PC-3 (cell line): ENCODE measurements around the gene TBC1D21. TPM values are rescaled to one million over a fixed set of nuclear protein-coding genes. Genes with fewer than 3 reads are reported as not detected.

ENCODE experiments used
- ATAC-seq: fragments of 200-7000 bp; cut with Tn5 transposase; 2 replicates; pipeline ENCODE4 v1.9.1; 2020; ENCODE audit warnings: mild to moderate bottlenecking, moderate library complexity
- BruUV-seq: library from RNA; stranded (reverse); fragments of 400-500 nt; replicated peaks from 2 replicates; lab custom pipeline; 2021; lab: Mats Ljungman, UMichigan
- CTCF ChIA-PET: fragments of 300-600 bp; sonication (Branson Sonifier 250); formaldehyde crosslinking; loops from one replicate; lab custom pipeline; 2022; ENCODE audit warnings: antibody characterized with exemption; lab: Charles Lee
- POLR2A ChIA-PET: fragments of 300-600 bp; sonication (Branson Sonifier 250); formaldehyde crosslinking; loops from one replicate; lab custom pipeline; 2022; ENCODE audit warnings: antibody characterized with exemption; ENCODE audit not compliant: unreplicated experiment; lab: Charles Lee
- DNase-seq: peaks from one replicate; pipeline ENCODE4 v3.0.0-alpha.2; 2015
- H2AFZ ChIP-seq: fragments of 300-600 bp; sonication (generic); 2 replicates; pipeline ENCODE4 v1.6.0; 2016; ENCODE audit warnings: antibody characterized with exemption, low read length
- H3F3A ChIP-seq: fragments of 300-600 bp; sonication (generic); one replicate; pipeline ENCODE4 v1.6.0; 2017; ENCODE audit warnings: antibody characterized with exemption, low read length, control low read depth, mild to moderate bottlenecking; ENCODE audit not compliant: unreplicated experiment
- H3K27ac ChIP-seq: fragments of 300-600 bp; sonication (generic); 2 replicates; pipeline ENCODE4 v1.5.1; 2016; ENCODE audit warnings: mild to moderate bottlenecking, low read length
- H3K27me3 ChIP-seq: fragments of 300-600 bp; sonication (generic); 2 replicates; pipeline ENCODE4 v1.6.1; 2016; ENCODE audit warnings: low read length, mixed read lengths
- H3K36me3 ChIP-seq: fragments of 300-600 bp; sonication (generic); 2 replicates; pipeline ENCODE4 v1.6.1; 2016; ENCODE audit warnings: low read depth, mixed run types, low read length, mixed read lengths
- H3K4me1 ChIP-seq: fragments of 300-600 bp; sonication (generic); 2 replicates; pipeline ENCODE4 v1.5.1; 2016; ENCODE audit warnings: low read length; ENCODE audit not compliant: insufficient read depth
- H3K4me2 ChIP-seq: fragments of 300-600 bp; sonication (generic); 2 replicates; pipeline ENCODE4 v1.6.0; 2016; ENCODE audit warnings: low read length
- H3K4me3 ChIP-seq: fragments of 300-600 bp; sonication (generic); 2 replicates; pipeline ENCODE4 v1.5.1; 2016; ENCODE audit warnings: mild to moderate bottlenecking, low read length, mixed read lengths
- H3K79me2 ChIP-seq: fragments of 300-600 bp; sonication (generic); 2 replicates; pipeline ENCODE4 v1.6.1; 2017; ENCODE audit warnings: low read length, mixed read lengths
- H3K9ac ChIP-seq: fragments of 300-600 bp; sonication (generic); 2 replicates; pipeline ENCODE4 v1.6.0; 2016; ENCODE audit warnings: mild to moderate bottlenecking, low read length
- H3K9me2 ChIP-seq: fragments of 300-600 bp; sonication (generic); replicated peaks from 2 replicates; pipeline ENCODE4 v1.6.1; 2016; ENCODE audit warnings: mixed run types, low read length, mixed read lengths
- H3K9me3 ChIP-seq: fragments of 300-600 bp; sonication (generic); 2 replicates; pipeline ENCODE4 v1.6.1; 2016; ENCODE audit warnings: low read length, mixed read lengths
- H4K20me1 ChIP-seq: fragments of 300-600 bp; sonication (generic); 2 replicates; pipeline ENCODE4 v1.6.1; 2016; ENCODE audit warnings: low read length, mixed read lengths
- CTCF ChIP-seq: fragments of 300-600 bp; sonication (generic); conservative IDR thresholded peaks from 2 replicates; pipeline ENCODE4 v1.5.1; 2017; ENCODE audit warnings: antibody characterized with exemption, low read depth, mild to moderate bottlenecking, low read length
- EZH2 ChIP-seq: fragments of 300-600 bp; sonication (generic); IDR thresholded peaks from one replicate; pipeline ENCODE4 v1.6.1; 2017; ENCODE audit warnings: antibody characterized with exemption, mild to moderate bottlenecking, low read length; ENCODE audit not compliant: unreplicated experiment
- EZH2phosphoT487 ChIP-seq: fragments of 300-600 bp; sonication (generic); IDR thresholded peaks from 2 replicates; pipeline ENCODE4 v1.6.1; 2018; ENCODE audit warnings: mild to moderate bottlenecking, antibody characterized with exemption, low read length, borderline replicate concordance
- intact Hi-C: fragments of 100-400 bp; cut with micrococcal nuclease; formaldehyde crosslinking; loops from 2 replicates; pipeline ENCODE4 v1.9.0; 2023
- total RNA-seq: library from RNA; depleted of rRNA; stranded (reverse); fragments of >200 nt; gene quantifications from 2 replicates; pipeline ENCODE4 v1.2.3, GENCODE V29; 2014

Gene TBC1D21
- total RNA-seq, 1 experiment from 2014 or later: not detected

GRCh38 chr15:73841756-73842725 is 31.3 kb upstream of the TBC1D21 start:
- H3K9me2 ChIP-seq: no peaks in the 10 kb centered on the region
- no peak overlapping the region for H2AFZ ChIP-seq
- no peaks in the 10 kb centered on the region for H3K4me1 ChIP-seq
- intact Hi-C loops: no loop called here
- H3F3A ChIP-seq: no peaks in the 10 kb centered on the region
- peaks cover 74% of the 10 kb centered on the region for H3K27me3 ChIP-seq
- H3K79me2 ChIP-seq: no peaks in the 10 kb centered on the region
- no peaks in the 10 kb centered on the region for H4K20me1 ChIP-seq
- CTCF ChIA-PET: interaction anchor here (0.7 kb wide), 1 partner anchor 112 kb away, joined by 3 read pairs; no protein-coding TSS in a partner anchor
- H3K27ac ChIP-seq: no peak overlapping the region
- TF ChIP-seq CTCF (no peak), EZH2phosphoT487 (no peak), EZH2 (no peak)
- no TSS peak for BruUV-seq
- no peak for ATAC-seq
- H3K36me3 ChIP-seq: no peaks in the 10 kb centered on the region
- no peak overlapping the region for H3K4me2 ChIP-seq
- POLR2A ChIA-PET: no interaction called here
- no peaks in the 10 kb centered on the region for H3K9me3 ChIP-seq
- no peak overlapping the region for H3K4me3 ChIP-seq
- no peak for DNase-seq
- H3K9ac ChIP-seq: no peak overlapping the region

GRCh38 chr15:73843787-73844186 is 29.6 kb upstream of the TBC1D21 start:
- Histone ChIP-seq H3K9me3 (no peaks in the 10 kb centered on the region), H3K4me1 (no peaks in the 10 kb centered on the region), H3K27me3 (peaks cover 67% of the 10 kb centered on the region), H3K79me2 (no peaks in the 10 kb centered on the region), H3K36me3 (no peaks in the 10 kb centered on the region), H3F3A (no peaks in the 10 kb centered on the region), H2AFZ (no peak overlapping the region), H4K20me1 (no peaks in the 10 kb centered on the region), H3K9ac (no peak overlapping the region), H3K4me2 (no peak overlapping the region), H3K27ac (no peak overlapping the region), H3K9me2 (no peaks in the 10 kb centered on the region), H3K4me3 (no peak overlapping the region)
- no peak for TF ChIP-seq EZH2phosphoT487
- no peak for TF ChIP-seq CTCF
- TF ChIP-seq EZH2: no peak
- ATAC-seq (no peak), DNase-seq (no peak)
- BruUV-seq: no TSS peak
- ChIA-PET POLR2A (no interaction called here), CTCF (no interaction called here)
- intact Hi-C loops: no loop called here

GRCh38 chr15:73844356-73844755 is 29.0 kb upstream of the TBC1D21 start:
- DNase-seq: no peak
- no peak for TF ChIP-seq CTCF
- TF ChIP-seq EZH2: no peak
- no peak for TF ChIP-seq EZH2phosphoT487
- Histone ChIP-seq H3K4me1 (no peaks in the 10 kb centered on the region), H3K79me2 (no peaks in the 10 kb centered on the region), H3K27ac (no peak overlapping the region), H3F3A (no peaks in the 10 kb centered on the region), H3K4me2 (no peak overlapping the region), H3K4me3 (no peak overlapping the region), H2AFZ (no peak overlapping the region), H4K20me1 (no peaks in the 10 kb centered on the region), H3K27me3 (peaks cover 64% of the 10 kb centered on the region), H3K9me2 (no peaks in the 10 kb centered on the region), H3K36me3 (no peaks in the 10 kb centered on the region), H3K9me3 (no peaks in the 10 kb centered on the region), H3K9ac (no peak overlapping the region)
- no TSS peak for BruUV-seq
- POLR2A ChIA-PET: no interaction called here
- CTCF ChIA-PET: no interaction called here
- intact Hi-C loops: no loop called here
- no peak for ATAC-seq
